Occipital lobe (tissue), 2 donors: Measurements from ENCODE around the gene CEMIP2. TPM values are rescaled to one million over a fixed set of nuclear protein-coding genes. Genes with fewer than 3 reads are reported as not detected.
A peak's percentile ranks its signal among the peaks of the same experiment; 100 is the strongest.
"Not testable (repeated sequence)": the region's sequence is repeated elsewhere in the genome, so short reads cannot be mapped to it uniquely, and the experiment has no call there.

Source experiments
- DNase-seq: peaks from one replicate; lab custom pipeline; 2025; lab: John Stamatoyannopoulos, UW
- total RNA-seq: library from RNA; depleted of rRNA; stranded (reverse); fragments of >200 nt; gene quantifications from one replicate; pipeline ENCODE4 v1.2.3, GENCODE V29; 2014

CEMIP2 gene
- total RNA-seq, 1 donor from 2014 or later: 54.7 TPM

DNA sequence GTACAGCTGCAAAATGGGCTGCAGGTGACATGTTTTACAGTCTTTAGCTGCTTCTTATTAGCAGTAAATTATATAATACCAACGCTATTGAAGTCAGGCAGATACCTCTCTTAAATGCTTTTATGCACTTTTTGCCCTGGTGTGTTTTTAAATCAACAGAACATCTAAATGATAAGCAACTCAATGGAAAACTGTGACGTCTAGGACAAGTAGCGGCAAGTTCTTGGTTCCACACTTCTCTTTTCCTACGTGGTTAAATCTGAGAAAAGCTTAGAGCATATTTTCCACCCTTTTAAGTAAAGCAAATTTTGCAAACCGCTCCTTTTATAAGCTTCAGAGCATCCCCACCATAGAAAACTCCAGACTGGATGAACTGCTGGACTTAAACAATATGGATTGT is 58.1 kb downstream of the CEMIP2 start:
- no peak for DNase-seq

DNA sequence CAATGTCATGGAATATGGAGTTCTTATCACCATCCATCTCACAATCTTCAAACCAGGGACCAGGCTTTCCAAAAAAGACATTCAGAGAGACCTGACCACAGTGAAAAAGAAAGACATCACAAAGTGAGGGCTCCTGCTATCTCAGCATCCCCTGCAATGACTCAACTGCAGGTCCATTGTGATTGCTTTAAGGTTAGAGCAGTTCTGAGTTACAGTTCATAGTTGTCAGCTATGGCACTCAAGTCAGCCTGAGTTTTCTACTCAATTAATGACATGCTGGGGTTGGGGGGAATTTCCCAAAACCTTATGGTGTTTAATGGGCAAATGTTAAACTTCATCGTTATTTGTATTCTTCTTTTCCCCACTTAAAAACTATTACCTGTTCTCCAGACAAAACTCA is 58.9 kb downstream of the CEMIP2 start:
- no peak for DNase-seq

DNA sequence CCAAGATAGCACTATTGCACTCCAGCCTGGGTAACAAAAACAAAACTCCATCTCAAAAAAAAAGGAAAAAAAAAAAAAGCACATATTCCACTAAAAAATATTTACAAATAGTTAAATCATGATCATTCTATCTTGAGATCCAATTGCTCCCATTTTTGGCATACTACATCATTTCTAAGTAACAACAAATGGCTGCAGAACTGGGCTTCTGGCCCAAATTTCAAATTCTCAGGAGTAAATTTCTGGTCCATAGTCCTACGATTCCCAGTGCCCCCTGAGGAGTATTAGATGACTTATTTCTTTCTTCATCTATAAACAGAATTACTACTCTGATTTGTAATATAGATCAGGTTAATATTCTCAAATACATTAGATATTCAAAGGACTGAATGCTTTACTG is 62.1 kb downstream of the CEMIP2 start:
- no peak for DNase-seq

GRCh38 chr9:71704796-71705195 is 63.5 kb downstream of the CEMIP2 start:
- no peak for DNase-seq

DNA sequence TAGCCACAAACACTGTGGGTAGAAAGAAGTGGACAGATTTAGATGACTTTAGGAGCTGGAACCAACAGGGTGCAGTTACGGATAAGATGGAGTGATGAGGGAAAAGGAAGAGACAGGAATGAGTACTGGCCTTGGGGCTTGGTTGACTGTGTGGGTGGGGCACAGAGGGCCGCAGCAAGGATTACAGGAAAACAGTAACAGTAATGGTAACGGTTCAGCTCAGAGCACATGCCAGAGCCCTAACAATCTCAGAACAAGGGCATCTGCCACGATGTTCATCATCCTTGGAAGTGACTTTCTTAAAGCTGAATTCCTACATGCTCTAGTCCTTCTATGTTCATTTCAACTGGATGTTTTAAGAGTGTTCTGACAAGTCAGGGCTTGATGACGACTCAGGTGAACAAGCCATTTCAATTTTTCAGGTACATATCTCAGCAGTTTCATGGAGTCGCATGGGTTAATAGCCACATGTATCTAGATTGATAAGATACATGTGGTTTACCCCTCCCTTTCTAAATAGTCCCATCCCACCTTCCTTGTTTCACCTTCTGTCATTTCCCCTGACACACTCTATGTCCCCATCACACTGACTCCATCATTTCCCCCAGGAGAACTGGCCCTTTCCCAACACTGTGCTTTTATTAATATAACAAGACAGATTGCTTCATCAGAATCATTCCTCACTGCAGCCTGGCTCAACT is 65.0 kb downstream of the CEMIP2 start:
- no peak for DNase-seq

DNA sequence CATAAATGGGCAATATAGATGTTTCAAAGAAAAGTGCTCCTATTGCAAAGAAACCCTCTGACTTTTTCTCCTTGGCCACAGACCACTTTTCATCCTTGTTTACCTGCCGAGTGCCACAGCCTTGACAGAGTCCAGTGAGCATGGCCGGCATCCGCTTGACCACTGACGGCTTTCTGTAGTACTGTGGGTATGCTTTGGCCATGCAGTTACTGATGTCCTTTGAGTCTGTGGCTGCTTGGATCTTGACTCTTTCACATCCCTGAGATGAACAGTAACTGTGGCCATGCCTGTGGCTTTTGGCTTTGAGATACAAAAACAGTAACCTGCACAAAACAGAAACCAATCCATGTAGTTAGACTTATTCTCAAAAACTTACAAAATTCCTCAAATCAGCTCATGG is 70.4 kb downstream of the CEMIP2 start:
- no peak for DNase-seq

DNA sequence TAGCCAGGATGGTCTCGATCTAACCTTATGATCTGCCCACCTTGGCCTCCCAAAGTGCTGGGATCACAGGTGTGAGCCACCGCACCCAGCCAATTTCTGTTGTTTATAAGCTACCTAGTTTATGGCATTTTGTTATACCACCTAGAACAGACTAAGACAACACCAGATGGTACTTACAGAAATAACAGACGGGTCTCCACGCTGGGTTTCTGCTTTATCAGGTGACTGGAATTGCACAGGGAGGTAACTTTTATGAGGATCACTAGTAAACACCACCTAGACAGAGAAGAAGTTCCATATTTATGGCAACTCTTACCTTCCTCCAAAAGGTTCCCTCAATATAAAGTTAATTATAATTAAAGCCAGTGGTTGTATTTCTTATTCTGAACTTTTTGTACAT is 74.0 kb downstream of the CEMIP2 start:
- no peak for DNase-seq

DNA sequence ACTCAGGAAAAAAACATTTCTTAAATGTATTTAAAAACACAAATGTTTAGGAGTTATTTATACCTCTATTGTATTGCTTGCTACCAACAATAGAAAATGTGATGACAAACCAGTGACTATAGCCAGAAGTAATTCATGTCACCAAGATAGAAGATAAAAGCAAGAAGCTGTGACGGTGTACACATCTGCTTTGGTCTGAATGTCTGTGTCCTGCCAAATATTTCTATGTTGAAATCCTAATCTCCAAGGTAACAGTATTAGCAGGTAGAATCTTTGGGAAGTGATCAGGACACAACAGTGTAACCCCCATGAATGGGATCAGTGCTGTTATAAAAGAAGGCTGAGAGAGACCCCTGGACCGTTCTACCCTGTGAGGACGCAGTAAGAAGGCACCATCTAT is 74.7 kb downstream of the CEMIP2 start:
- no peak for DNase-seq

- DNase-seq: no peak
Observed at GRCh38 chr9:71692337-71692736, 76.0 kb downstream of the CEMIP2 start.

GRCh38 chr9:71691576-71691975 is 76.7 kb downstream of the CEMIP2 start:
- DNase-seq: not testable (repeated sequence)

GRCh38 chr9:71690689-71691435 is 77.5 kb downstream of the CEMIP2 start:
- DNase-seq: no peak

DNA sequence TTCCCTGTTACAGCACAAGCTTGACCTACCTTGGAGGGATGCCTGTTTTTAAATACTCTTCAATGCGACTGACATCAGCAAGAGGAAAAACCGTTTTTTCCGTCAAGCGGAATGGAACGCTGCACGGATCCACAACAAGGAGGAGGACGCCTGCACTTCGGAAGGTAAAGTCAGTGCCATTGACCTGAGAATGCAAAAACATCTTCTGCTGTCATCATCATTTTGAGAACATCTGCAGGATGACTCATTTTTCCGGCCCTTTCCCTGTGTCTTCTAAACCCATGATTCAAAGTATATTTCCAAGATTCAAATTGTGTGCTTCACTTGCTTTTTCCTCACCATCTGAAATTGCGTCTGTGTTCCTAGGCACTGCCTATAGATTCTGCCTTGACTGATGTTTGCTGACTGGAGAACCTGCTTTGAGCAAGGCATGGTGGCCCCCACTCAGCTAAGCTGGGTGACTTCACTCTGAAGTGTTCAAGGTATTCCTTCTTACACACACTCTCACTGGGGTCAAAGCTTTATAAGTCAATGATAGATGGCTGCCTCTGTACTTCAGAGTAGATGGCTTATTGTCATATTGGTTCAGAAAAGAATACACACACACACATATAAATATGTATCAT is 78.1 kb downstream of the CEMIP2 start:
- no peak for DNase-seq

GRCh38 chr9:71687676-71688075 is 80.6 kb downstream of the CEMIP2 start:
- DNase-seq: no peak

DNA sequence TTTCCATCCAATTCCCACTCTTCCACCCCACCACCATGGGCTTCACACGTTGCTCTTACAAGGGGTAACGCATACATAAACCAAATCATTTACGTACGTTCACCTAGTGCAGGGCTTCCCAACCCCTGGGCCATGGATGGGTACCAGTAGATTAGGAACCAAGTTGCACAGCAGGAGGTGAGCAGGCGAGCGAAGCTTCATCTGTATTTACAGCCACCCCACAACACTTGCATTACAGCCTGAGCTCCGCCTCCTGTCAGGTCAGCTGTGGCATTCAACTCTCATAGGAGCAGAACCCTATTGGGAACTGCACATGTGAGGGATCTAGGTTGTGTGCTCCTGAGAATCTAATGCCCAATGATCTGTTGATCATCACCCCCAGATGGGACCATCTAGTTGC is 82.3 kb downstream of the CEMIP2 start:
- no peak for DNase-seq

GRCh38 chr9:71685394-71685793 is 82.9 kb downstream of the CEMIP2 start:
- DNase-seq: no peak

DNA sequence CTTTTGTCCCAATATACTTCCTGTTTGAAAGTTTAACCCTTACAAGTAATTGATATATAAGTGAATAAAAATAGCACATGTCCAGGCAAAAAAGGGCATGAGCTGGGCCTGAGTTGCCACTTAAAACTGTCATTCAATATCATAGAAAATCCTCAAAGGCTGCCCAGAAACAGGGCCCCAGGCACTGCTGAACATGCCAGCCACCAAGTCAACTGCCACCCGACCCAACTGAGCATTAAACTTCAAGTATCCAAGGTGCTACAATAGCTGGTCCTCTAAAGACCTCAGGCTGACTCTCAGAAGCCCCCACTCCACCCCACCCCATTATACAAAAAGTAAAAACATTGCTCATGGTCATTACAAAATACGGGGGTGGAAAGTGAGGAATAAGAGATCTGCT is 83.7 kb downstream of the CEMIP2 start:
- DNase-seq: no peak

GRCh38 chr9:71683598-71684235 is 84.6 kb downstream of the CEMIP2 start:
- peak; percentile 4 for DNase-seq

- no peak for DNase-seq
Observed at GRCh38 chr9:71681708-71682272, 86.5 kb downstream of the CEMIP2 start.

DNA sequence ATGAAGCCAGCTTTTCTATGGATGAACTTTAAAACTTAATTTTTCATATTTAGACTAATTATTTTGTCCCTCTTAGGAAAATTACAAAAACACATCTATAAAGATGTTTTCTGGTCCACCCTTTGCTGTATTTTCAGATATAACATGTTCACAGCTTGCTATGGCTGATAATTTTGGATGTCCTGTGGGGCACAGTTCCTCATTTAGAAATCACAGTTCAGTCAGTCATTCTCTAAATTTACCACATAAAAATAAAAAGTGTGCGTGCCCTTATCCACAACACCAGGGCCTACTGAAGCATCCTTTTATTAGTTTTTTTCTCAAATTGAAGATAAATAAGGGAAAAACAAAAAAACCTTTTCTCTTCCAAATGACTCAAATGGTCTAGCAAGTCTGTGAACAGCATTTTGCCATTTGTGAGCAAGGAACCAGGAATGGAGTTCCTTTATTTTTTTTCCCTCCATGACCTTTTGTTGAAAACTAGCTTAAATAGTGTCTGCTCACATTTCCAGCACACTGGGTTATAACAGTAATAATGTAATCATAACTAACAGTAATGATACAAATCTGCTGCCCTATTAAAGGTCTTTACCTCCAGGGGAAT is 87.1 kb downstream of the CEMIP2 start:
- no peak for DNase-seq

DNA sequence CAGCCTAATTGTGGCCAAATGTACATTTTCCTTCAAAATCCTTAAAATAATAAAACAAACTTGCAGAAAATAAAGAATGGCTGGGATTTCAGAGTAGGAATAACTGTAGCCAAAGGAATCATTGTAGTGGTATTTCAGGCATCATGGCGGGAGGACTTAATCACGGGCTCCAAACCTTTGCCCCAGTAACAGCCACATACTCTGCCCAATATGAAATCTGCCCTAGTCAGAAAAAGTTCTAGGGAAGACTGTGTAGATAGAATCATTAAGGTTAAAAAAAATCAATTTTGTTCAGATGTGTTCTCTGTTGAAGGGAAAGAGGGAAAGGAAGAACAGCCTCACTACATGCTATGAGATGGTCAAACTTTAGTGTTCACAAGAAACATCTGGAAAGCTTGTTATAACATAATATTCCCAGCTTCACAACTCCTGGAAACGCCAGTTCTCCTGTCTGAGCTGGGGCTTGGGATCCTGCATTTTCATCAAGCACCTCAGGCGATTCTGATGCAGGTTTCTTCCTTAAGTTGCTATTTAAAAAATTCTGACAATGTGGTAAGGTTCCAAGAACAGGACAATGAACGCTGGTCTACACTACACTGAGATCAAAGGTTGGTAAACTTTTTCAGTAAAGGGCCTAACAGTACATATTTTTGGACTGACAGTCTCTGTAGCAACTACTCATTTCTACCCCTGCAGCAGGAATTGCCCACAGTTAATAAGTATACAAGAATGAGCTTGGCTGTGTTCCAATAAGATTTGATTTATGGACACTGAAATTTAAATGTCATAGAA is 87.9 kb downstream of the CEMIP2 start:
- DNase-seq: no peak

- DNase-seq: no peak
Observed at GRCh38 chr9:71678999-71679398, 89.3 kb downstream of the CEMIP2 start.
